Measurements from ENCODE around the gene ABCD1.

GRCh38 chrX:153792368-153792767 lies 67.7 kb downstream of the ABCD1 start:
- TF ChIP-seq CTCF (IDR thresholded peaks at IDR 0.05; ENCODE audit: insufficient read depth, low read depth, low read length), result no peak
- no peak for TF ChIP-seq EZH2 (IDR thresholded peaks at IDR 0.05; ENCODE audit: insufficient read depth, low read length)

Data from astrocyte (in vitro differentiated cells and primary cell).